ENCODE results near the gene PIK3R6.

PIK3R6 gene, protein sequence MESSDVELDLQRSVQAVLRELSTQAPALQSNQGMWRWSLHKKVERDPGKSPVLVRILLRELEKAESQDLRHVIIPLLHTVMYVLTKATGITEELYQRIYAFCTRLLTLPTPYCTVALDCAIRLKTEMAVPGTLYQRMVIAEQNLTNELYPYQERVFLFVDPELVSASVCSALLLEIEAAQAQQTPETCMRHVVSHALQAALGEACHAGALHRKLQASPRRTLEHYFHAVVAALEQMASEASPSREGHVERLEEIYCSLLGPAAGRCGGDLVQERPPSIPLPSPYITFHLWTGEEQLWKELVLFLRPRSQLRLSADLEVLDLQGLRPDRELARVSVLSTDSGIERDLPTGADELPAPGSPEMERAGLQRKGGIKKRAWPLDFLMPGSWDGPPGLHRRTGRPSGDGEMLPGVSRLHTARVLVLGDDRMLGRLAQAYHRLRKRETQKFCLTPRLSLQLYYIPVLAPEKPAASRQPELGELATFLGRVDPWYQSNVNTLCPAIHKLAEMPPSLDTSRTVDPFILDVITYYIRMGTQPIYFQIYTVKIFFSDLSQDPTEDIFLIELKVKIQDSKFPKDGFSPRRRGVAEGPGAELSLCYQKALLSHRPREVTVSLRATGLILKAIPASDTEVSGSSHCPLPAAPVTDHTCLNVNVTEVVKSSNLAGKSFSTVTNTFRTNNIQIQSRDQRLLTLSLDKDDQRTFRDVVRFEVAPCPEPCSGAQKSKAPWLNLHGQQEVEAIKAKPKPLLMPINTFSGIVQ

DNA sequence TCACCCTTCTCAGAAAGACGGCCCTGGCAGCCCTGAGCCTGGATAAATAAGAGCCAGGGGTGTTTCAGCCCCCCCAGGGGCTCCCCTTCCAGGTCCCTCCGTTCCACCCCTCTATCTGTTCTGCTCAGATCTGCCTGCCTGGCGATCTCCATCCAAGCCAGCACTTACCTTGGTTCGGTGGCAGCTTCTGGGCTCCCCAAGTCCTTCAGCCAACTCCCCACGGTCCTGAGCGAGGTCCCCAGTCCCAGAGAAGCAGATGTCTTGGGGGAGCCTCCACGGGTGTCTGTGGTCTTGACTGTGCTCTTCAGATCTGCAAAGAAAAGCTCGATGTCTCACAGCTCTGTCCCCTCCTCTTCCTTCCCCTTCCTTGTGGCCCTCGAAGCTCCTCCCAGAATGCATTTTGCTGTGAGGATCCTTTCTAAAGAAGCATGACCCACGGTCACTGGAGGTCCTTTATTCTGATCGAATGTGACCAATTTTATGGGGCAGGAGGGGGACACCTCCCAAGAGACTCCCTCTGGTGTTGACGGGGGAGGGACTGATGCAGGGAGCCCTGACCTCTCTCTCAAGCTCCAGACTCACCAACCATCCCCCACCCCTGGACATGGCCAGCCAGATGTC lies at the start of gene PIK3R6:
PIK3R6 (minus strand) TSS at position 314 of the 621 bp plus-strand sequence. CDS start 17,880 bp downstream, outside the sequence.
- no peak for DNase-seq

DNA sequence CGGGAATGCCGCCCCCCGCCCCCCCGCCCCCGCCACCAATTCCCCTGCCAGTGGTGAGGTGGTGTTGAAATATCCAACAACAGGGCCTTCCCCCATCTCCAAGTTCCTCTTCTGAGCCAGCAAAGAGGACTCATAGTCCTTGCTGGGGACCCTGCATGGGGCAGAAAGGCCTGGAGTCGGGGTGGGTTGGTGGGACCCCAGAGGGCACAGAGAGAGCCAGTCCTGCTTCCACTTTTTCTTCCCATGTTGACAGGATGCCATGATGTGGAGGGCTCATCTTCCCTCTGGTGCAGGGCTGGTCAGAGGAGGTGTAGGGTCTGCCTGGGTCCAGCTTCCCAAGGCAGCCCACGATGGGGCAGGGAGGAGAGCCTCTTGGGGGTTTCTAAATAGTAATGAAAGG lies 49.0 kb upstream of the PIK3R6 start:
- DNase-seq: no peak

DNA sequence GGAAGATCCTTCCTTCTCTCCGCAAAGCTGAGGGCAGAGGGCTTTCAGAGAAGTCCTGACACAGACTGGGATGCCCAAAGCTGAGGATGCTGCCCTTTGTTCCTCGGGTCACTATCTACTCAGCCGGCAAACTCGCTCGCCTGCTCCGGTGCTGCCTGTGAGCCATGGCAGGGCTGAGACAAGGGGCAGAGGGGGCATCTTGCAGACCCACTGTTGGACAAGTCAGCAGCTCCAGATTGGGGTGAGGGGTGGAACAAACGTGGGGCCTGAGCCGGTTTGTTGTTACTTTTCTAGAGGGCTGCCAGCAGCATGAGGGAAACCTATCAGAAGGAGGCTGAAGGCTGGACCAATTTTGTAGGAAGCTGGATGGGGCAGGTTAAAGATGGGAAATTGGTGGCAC lies 47.1 kb upstream of the PIK3R6 start:
- no peak for DNase-seq

DNA sequence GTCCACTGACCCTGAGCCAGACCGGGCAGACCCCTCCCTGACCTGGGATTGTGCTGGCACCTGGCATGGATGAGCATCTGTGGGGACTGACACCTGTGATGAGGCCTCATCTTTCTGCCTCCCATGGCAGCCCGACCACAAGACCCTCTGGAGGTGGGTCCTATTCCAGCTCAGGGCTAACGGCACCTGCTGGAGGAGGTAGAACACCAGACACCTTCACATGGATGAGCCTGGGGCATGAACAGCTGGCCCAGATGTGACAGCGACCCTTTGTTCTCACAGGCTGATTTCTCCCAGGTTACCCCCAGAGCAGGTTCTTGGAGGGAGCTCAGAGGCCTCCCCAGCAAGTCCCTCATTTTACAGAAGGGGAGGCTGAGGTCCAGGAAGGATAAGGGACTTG lies 46.4 kb upstream of the PIK3R6 start:
- DNase-seq: no peak

DNA sequence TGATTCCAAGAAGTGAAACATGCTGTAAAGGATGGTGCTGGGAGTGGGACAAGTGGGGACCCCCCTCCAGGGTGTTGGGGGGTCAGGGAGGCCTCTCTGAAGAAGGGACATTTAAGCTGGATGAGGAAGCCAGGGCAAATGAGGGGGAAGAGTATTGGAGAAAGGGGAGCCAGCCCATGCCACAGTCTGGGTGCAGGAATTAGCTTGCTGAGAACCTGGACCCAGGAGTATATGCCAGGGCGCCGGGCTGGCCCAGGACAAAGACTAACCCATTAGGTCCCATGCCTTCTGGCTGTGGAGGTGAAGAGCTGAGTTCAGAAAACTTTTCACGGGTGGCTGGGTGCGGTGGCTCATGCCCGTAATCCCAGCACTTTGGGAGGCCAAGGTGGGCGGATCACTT lies 45.6 kb upstream of the PIK3R6 start:
- DNase-seq: no peak

DNA sequence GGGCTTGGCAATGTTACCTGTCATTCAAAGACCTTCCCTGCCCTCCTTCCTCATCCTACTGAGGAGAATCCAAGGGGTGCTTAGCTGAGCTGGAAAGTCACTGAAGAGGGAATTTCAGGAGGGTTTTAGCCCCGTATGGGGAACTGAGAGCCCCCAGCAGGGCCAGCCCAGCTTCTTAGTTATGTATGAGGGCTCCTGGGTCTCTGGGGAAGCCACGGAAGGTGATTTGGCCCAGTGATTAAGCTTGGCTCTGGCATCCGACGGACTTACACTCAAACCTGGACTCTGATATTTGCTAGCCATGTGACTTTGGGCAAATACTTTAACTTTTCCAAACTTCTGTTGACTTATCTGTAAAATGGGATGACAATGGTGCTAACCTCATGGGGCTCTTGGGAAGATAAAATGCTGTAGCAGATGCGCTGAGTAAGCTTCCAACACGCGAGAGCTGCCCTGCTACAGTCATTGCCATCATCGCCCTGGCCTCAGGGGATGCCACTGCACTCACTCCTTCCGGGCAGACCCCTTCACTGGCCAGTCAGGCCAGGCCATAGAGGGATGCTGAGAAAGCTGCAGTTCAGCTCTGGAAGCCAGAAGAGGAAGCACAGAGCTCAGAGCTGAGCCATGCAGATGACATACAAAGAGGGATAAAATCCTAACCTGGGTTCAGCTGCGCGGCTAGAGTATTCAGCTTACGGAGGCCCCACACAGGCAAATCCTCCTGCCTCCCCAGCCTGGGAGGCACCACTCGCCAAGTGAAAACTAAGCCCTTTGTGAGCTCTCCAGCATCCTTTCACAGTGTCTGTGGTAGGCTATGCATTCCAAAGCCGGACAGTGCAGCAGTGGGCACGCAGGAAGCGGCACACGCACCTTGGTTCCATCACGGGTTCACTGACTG lies 44.9 kb upstream of the PIK3R6 start:
- no peak for DNase-seq

DNA sequence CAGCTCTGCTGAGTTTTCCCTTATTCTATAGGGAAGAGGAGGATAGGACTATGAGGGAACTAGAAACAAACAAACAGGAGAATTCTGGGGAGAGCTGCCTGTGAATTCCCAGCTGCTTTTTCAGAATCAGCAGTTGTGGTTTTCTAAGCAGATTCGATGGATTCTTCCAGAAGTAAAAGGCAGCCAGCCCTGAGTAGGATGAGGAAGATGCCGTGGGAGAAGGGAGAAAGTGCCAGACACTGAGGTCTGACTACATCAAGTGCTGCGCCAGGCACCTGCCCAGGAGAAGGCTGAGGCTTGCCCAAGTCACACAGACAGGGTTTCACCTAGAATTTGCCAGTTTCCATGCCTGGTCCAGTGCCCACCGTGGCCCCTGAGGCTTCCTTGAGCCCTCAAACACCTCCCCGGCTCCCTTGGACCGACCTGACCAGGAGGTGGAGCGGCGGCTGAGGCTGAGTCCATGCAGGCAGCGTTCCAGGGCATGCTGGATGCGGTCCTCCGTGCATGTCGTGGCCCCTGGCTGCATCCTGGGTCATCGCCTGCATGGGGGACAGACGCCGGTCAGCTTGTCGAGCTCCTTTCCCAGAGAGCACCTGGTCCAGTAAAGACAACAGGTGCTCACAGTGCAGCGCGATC lies 43.6 kb upstream of the PIK3R6 start:
- no peak for DNase-seq

DNA sequence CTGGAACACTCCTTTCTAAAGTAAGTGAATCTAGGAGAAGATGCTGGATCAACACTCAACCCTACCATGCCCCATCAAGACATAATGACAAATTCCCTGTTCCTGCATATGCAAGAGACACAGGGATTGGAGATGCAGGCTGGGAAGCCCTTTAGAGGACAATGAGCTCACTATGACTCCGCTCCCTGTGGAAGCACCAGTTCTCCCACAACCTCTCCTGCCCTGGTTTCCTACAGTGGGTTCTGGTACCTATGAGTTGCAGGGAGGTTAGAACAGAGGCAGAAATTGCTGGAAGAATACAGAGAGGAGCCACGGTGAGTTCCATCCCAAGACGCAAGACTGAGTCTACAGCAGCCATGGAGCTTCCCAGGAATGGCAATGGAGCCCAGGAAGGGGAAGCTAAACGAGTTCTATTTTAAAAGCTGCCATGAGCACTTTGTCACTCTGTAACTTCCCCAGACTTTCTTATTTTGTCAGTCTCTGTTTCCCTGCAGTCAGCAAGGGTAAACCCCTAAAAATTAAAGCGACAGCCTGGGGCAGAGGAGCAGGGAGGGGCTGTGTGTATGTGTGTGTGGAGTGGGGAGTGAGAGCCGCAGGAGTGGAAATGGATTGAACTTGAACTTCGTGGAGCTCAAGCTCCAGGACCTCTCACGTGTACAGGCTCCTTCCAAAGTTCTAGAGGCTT lies 42.3 kb upstream of the PIK3R6 start:
- no peak for DNase-seq

DNA sequence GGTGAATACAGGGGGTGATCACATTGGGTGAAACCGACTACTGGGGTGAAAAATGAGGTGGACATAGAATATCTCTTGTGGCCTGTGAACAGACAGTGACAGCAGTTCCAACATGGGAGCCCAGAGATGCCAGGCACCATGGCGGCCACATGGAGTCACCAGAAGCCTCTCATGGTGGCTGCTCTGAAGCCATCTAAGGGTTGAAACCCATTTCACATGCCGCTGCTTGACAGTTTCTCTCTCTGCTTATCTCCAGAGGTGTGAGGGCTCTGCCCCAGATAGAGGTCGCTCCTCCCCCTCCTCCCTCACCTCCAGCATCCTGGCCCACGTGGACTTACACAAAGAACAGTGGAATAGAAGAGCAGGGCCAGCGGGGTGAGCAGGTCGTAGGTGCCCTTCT lies 37.9 kb upstream of the PIK3R6 start:
- DNase-seq: no peak

DNA sequence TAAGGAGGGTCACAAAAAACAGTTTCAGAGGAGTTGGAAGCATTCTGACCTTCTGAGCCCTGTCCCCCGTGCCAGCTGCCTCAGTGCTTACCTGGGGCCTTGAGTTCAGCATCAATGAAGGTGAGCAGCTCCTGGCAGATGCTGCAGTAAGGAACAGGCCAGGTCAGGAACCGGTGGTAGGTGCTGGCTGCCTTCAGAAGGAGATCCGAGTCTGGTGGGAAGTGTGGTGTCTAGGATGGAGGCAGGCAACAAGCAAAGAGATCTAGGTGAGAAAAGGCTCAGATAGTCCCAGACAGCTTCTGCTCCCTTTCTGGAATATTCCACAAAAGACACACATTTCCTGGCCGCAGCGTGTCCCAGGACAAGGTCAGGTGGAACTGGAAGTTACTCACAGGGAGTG lies 37.2 kb upstream of the PIK3R6 start:
- DNase-seq: no peak

DNA sequence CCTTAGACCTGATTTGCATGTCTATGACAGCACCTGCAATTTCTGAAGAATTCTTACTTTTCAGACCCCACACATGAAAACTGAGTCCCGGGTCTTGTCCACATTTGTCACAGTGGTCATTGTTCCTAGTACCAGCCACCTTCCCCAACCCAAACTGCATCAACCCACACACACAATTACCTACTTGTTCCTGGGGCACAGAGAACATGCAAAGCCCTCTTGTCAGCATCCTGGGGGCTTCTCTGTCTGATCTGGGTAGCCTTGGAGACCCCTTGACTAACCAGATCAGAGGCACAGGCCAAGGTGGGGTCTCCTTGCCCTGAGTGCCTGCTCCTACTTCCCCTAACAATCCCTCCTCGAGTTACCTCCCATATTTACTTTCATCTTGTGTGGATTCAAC lies 36.7 kb upstream of the PIK3R6 start:
- no peak for DNase-seq

DNA sequence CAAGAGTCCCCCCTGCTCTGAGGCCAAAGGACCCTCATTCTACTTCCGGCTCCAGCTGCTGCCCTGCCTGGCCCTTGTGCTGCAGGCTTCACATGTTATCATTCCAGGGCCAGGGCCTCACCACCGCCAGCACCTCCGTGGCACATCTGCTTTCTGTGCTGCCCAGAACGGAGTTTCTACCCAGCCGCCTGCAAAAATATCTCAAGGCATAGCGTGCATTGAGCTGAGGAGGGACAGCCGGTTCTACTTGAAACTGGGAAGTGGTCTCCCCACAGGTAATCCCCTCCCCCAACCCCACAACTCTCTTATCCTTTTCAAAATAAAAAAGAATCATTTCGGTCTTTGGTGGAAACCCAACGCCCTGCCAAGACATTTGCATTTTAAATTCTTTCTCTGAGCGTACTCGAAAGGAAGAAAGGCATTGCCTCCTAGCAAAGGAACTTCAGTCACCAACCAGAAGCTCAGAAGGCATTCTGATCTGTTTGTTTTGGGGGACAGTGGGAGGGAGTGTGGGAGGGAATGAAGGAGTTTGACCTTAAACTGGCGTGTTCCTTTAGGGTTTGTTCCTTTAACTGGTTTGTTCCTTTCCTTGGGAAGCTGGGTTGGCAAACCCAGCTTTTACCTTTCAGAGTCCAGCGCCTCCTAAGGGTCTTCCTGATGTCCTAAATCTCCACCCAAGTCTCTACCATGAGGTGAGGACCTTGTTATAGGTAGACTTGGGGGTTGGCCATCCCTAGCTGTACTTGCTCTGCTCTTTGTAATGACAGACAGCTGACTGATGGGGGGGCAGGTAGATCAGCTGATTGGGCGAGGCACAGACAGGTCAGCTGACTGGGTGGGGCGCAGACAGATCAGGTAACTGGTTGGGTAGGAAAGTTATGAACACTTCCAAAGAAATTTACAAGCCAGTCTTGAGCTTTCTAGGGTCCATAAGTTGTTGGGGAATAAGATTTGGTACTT lies 33.4 kb upstream of the PIK3R6 start:
- DNase-seq: no peak

DNA sequence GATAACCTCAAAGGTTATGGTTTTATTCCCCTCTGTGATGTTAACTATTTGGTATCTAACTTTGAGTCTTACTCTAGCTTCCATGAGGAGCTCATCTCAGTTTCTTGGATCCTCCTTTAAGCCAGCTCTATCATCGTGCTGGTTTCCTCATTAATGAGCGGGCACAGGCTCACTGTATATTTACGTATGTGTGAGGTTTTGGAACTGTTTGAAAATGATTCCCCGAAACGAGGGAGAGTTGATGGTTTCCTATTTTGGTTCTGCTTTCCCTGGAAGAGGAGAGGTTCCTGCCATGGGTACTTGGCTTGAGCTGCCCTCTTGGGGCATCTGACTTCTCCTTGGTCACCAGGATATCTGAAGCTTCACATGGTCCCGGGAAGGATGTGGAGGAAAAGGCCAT lies 32.7 kb upstream of the PIK3R6 start:
- DNase-seq: no peak

DNA sequence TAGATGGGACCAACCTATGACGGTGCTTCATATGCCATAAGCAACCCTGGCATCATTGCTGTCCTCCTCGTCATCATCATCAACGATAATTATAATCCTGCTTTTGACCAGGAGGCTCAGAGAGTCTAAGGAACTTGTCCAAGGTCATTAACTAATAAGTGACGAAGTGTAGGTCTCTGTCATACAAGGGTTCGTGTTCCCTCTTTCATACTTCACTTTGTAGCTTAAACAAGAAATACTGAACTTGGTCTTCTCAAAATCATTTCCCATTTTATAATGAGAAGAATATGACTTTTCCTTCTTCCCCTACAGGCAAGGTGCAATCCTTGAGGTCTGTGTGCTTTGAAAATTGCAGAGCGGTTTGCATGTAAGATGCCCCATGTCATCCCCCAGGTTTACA lies 31.2 kb upstream of the PIK3R6 start:
- no peak for DNase-seq

DNA sequence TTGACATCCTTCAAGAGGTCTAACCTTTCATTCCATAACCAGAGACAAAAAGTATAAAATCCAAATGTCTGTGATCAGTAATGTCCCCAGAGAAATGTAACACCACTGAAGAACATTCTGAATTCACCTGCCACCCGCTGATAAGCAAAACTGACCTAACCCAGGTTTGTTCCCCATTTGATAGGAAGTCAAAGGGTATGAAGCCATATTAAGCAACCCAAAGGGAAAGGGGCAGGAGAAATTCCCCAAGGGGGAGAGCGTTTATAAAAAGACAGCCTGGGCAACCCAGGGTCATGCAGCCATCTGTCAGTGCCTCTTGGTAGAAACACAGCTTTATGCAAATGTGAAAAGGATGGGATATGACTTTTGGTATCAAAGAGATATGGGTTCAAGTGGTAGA lies 30.7 kb upstream of the PIK3R6 start:
- DNase-seq: peak in 1 of 2 experiments; percentile 53

DNA sequence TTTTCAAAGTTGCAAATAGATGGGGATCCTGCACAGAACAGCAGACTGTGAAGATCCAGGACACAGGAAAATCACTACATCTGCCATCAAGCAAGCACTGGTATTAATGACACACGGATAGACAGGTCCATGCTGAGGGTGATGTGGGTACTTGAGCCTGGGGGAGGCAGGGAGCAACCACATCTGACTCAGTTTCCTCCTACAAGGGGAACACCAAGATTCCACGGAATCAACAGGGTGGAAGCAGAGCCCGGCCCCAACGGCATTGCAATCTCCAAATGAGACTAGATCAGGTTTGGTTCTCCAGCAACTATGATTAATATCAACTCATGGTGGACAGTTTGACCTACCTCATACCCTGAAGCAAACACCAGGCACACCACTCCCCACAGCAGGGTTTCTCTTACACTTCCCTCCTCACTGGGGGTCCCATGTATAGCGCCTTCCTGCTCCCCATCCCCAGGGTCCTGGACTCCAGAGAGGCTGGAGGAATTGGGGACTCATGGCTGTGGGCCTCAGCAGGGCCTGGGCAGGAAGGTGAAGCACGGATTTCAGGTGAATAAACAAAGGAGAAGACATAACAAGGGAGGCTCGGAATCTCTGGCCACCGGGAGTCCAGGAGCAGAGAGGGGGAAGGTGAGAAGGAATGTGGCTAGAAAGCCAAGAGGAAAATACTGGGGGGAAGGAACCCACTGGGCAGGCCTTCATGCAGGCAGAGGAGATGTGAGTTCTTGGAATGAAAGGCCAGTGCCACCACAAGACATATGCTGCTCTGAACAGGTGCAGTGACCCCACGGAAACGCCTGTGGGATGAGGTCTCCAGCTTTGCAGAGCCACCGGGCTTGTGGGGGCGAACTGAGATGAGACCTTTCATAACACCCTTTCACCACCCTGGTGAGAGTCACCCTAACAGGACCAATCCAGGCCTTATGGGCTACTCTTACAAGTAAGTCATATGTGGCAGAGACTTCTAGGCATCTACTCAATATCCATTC lies 29.5 kb upstream of the PIK3R6 start:
- DNase-seq: no peak

DNA sequence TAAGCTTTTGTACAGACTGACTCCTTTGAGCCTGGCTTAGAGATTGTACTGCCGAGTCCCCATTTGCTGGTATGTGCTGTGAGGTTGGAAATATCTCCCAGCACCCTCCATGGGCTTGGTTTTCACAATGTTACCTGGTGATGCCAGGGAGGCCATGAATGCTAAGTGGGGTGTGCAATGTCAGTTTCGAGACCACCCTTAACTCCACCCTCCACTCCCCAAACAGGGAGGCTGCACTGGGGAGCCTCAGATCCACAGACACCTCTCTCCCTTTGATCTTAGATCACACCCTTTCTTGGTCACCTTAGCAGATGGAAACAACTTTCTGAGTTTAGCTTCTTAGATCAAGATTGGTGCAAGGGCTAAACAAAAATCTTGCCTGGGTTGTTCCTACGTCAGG lies 28.6 kb upstream of the PIK3R6 start:
- DNase-seq: no peak

DNA sequence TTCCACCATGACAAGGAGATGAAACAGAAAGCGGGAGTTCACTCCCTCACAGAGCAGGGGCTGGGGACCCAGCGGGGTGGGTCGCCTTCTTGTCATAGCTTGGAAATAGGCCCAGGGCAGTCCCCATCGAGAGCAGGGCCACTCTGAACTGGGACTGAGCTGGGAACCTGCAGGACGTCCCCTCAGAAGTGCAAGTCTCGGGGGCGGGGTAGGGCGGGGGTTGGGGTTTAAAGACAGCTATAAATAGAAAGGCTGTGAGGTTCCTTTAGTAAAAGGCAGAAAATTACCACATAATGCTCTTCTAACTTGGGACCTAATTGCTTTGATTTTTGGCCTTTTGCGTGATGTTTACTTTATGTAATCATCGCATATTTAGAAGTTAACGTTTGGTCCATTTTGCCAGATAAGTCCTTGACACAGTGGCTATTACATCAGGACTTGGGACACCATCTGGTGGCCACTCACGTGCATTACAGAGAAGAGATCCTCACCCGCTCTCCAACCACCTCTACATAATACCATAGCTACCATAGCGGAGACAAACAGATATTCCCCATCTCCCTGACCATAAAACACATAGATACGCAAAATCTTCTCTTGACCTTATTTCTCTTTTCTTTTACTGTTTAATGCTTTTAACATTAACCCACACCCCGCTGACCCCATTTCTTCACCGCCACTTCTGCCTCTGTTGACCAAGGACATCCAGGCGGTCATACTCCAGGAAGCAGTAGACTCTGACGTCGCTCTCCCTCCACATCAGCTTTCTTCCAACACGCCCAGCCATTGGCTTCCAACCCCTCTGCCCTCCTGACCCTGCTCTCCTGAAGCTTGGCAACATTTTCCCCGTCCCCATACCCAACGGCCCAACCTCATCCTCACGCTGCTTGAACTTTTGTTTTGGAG lies 27.5 kb upstream of the PIK3R6 start:
- peak in 1 of 2 experiments; percentile 71 for DNase-seq

Data from NCI-H526 (cell line).